Kidney (tissue), 14 donors: ENCODE data around the gene ZNF521. TPM values are rescaled to one million over a fixed set of nuclear protein-coding genes. Genes with fewer than 3 reads are reported as not detected.
A peak's percentile ranks its signal among the peaks of the same experiment; 100 is the strongest.

Experiments
- DNase-seq, 5 donors: peaks; one replicate each; pipeline ENCODE4 v3.0.0-alpha.2; 2013 to 2020
- FAIRE-seq: peaks from 2 replicates; lab custom pipeline; 2012; peaks lifted over from hg19 to GRCh38; lab: Jason Lieb, UNC
- H3K27ac ChIP-seq, 2 donors: one replicate each; pipeline ENCODE4 v1.7.0; 2013; ENCODE audit warnings: low read depth in 2 of 2, low read length in 2 of 2, inconsistent platforms in 1 of 2
- H3K27me3 ChIP-seq: one replicate; pipeline ENCODE4 v1.7.1; 2013; ENCODE audit warnings: low read length, inconsistent platforms; ENCODE audit not compliant: control insufficient read depth, insufficient read depth
- H3K36me3 ChIP-seq, 3 donors: one replicate each; pipeline versions ENCODE4 v1.7.0 to v1.7.1; 2013; ENCODE audit warnings: low read length in 3 of 3, control low read depth in 1 of 3, inconsistent platforms in 1 of 3; ENCODE audit not compliant: insufficient read depth in 3 of 3, control insufficient read depth in 2 of 3
- H3K4me1 ChIP-seq, 3 donors: one replicate each; pipeline versions ENCODE4 v1.7.0 to v1.7.1; 2013; ENCODE audit warnings: low read length in 3 of 3, inconsistent platforms in 1 of 3, low read depth in 1 of 3; ENCODE audit not compliant: control insufficient read depth in 2 of 3, insufficient read depth in 2 of 3
- H3K4me3 ChIP-seq, 3 donors: one replicate each; pipeline versions ENCODE4 v1.7.0 to v1.8.1; 2013; ENCODE audit warnings: low read length in 3 of 3, control low read depth in 1 of 3, inconsistent platforms in 1 of 3
- H3K9ac ChIP-seq, 3 donors: one replicate each; pipeline versions ENCODE4 v1.7.0 to v1.7.1; 2013; ENCODE audit warnings: low read length in 3 of 3, control low read depth in 1 of 3, inconsistent platforms in 1 of 3
- H3K9me3 ChIP-seq, 3 donors: one replicate each; pipeline versions ENCODE4 v1.7.0 to v1.7.1; 2013; ENCODE audit warnings: low read length in 3 of 3, control low read depth in 1 of 3, inconsistent platforms in 1 of 3; ENCODE audit not compliant: control insufficient read depth in 2 of 3, insufficient read depth in 1 of 3
- CTCF ChIP-seq: IDR thresholded peaks from 3 replicates; pipeline ENCODE4 v1.5.1; 2012; ENCODE audit warnings: mild to moderate bottlenecking, moderate library complexity, borderline replicate concordance; ENCODE audit not compliant: insufficient read depth; ENCODE audit errors: extremely low read depth
- intact Hi-C: fragments of 100-400 bp; cut with DNase I; formaldehyde crosslinking; loops from one replicate; pipeline ENCODE4 v1.11.1; 2022
- polyA plus RNA-seq: library from polyadenylated mRNA; stranded (reverse); fragments of 350-450 nt; fragmentation: Illumina TruSeq; extraction: RNeasy Lipid Tissue Mini Kit (QIAGEN cat#74804); gene quantifications from one replicate; pipeline ENCODE4 v1.2.3, GENCODE V29; 2014; ENCODE audit warnings: low read depth, low replicate concordance; ENCODE audit not compliant: insufficient read depth
- total RNA-seq: library from RNA; stranded (reverse); fragmentation: NEBNext Ultra II Directional; extraction: Animal tissue kit (Norgen Biotek cat#: 25700); gene quantifications from one replicate; pipeline ENCODE4 v1.2.1, GENCODE V29; 2021
- donor health status: control.
- donor health status: control.
- donor health status: control.
- donor health status: control.
- donor health status: control.
- donor health status: DM: yes; HTN: yes; CAD: no.
- donor health status: Normal renal cell carcinoma (clear cell type).

The ZNF521 gene
- total and polyA plus RNA-seq, 2 donors from 2014 or later = 1.8 to 18.0 TPM

- Histone ChIP-seq H3K9ac (no peak overlapping the region), H3K4me3 (no peak overlapping the region), H3K27ac (no peak overlapping the region), H3K9me3 (no peaks in the 10 kb centered on the region), H3K27me3 (no peaks in the 10 kb centered on the region), H3K36me3 (no peaks in the 10 kb centered on the region), H3K4me1 (no peaks in the 10 kb centered on the region)
- DNase-seq (no peak), FAIRE-seq (no peak)
- intact Hi-C loops = no loop called here
- no peak for TF ChIP-seq CTCF
Observed at GRCh38 chr18:25177631-25178030, 174.3 kb downstream of the ZNF521 start.

- no peak overlapping the region for H3K4me3 ChIP-seq
- DNase-seq = peak in 1 of 5 donors; percentile 32
- H3K27ac ChIP-seq = no peak overlapping the region
- no peak overlapping the region for H3K9ac ChIP-seq
- intact Hi-C loops = no loop called here
- H3K36me3 ChIP-seq = no peaks in the 10 kb centered on the region
- no peaks in the 10 kb centered on the region for H3K27me3 ChIP-seq
- no peak for TF ChIP-seq CTCF
- no peaks in the 10 kb centered on the region for H3K4me1 ChIP-seq
- no peaks in the 10 kb centered on the region for H3K9me3 ChIP-seq
- no peak for FAIRE-seq
Observed at GRCh38 chr18:25176518-25177042, 175.4 kb downstream of the ZNF521 start.

- Histone ChIP-seq H3K9ac (no peak overlapping the region), H3K9me3 (no peaks in the 10 kb centered on the region), H3K4me3 (no peak overlapping the region), H3K27me3 (no peaks in the 10 kb centered on the region), H3K4me1 (no peaks in the 10 kb centered on the region), H3K36me3 (no peaks in the 10 kb centered on the region), H3K27ac (no peak overlapping the region)
- intact Hi-C loops = no loop called here
- no peak for TF ChIP-seq CTCF
- DNase-seq = peak in 2 of 5 donors; percentile 40 to 52
- no peak for FAIRE-seq
Observed at GRCh38 chr18:25175558-25176517, 176.1 kb downstream of the ZNF521 start.
